Panc1 (cell line): ENCODE data around the gene TULP4. TPM values are rescaled to one million over a fixed set of nuclear protein-coding genes. Genes with fewer than 3 reads are reported as not detected.

Experiments
- ATAC-seq: fragments of 200-7000 bp; cut with Tn5 transposase; 2 replicates; pipeline ENCODE4 v1.9.1; 2020; ENCODE audit warnings: mild to moderate bottlenecking, moderate library complexity
- BruUV-seq: library from RNA; stranded (reverse); fragments of 400-500 nt; replicated peaks from 2 replicates; lab custom pipeline; 2021; lab: Mats Ljungman, UMichigan
- CTCF ChIA-PET: fragments of 300-600 bp; sonication (Branson Sonifier 250); formaldehyde crosslinking; loops from one replicate; lab custom pipeline; 2022; ENCODE audit warnings: antibody characterized with exemption; lab: Charles Lee
- POLR2A ChIA-PET: fragments of 300-600 bp; sonication (Branson Sonifier 250); formaldehyde crosslinking; loops from one replicate; lab custom pipeline; 2022; ENCODE audit warnings: antibody characterized with exemption; lab: Charles Lee
- DNase-seq: peaks from one replicate; pipeline ENCODE4 v3.0.0-alpha.2; 2010; ENCODE audit warnings: low read depth, low spot score
- H3K27ac ChIP-seq: 2 replicates; pipeline ENCODE4 v1.5.1; 2011; ENCODE audit warnings: mild to moderate bottlenecking, low read length, inconsistent platforms
- H3K27me3 ChIP-seq: fragments of 200-500 bp; sonication (Bioruptor generic); 2 replicates; pipeline ENCODE4 v1.6.0; 2014; ENCODE audit warnings: low read length, inconsistent platforms; ENCODE audit not compliant: control insufficient read depth, insufficient read depth
- H3K36me3 ChIP-seq: fragments of 200-500 bp; sonication (Bioruptor generic); 2 replicates; pipeline ENCODE4 v1.5.1; 2014; ENCODE audit warnings: inconsistent platforms, mild to moderate bottlenecking, low read length, moderate library complexity; ENCODE audit not compliant: control insufficient read depth, insufficient read depth
- H3K4me1 ChIP-seq: 2 replicates; pipeline ENCODE4 v1.5.1; 2011; ENCODE audit warnings: inconsistent platforms, mild to moderate bottlenecking, low read length, moderate library complexity; ENCODE audit not compliant: control insufficient read depth, insufficient read depth
- H3K4me3 ChIP-seq, 2 experiments: 2 replicates each; pipeline ENCODE4 v1.5.1; 2011 to 2012; ENCODE audit warnings: low read depth in 2 of 2, low read length in 2 of 2, mild to moderate bottlenecking in 2 of 2, inconsistent platforms in 1 of 2, moderate library complexity in 1 of 2
- H3K9me3 ChIP-seq: fragments of 200-500 bp; sonication (Bioruptor generic); 2 replicates; pipeline ENCODE4 v1.5.1; 2014; ENCODE audit warnings: low read depth, mild to moderate bottlenecking, inconsistent platforms, low read length, moderate library complexity; ENCODE audit not compliant: control insufficient read depth, insufficient read depth
- POLR2AphosphoS5 ChIP-seq: IDR thresholded peaks from 2 replicates; pipeline ENCODE4 v1.6.1; 2012; ENCODE audit warnings: mild to moderate bottlenecking, low read depth, low read length, moderate library complexity
- SIN3A ChIP-seq: IDR thresholded peaks from 2 replicates; pipeline ENCODE4 v1.6.1; 2012; ENCODE audit warnings: low read depth, mild to moderate bottlenecking, low read length, moderate library complexity, borderline replicate concordance; ENCODE audit not compliant: insufficient read depth
- TCF7L2 ChIP-seq: IDR thresholded peaks from 2 replicates; pipeline ENCODE4 v1.6.1; 2011; ENCODE audit warnings: mild to moderate bottlenecking, low read depth, low read length, inconsistent platforms
- in situ Hi-C: cut with HindIII; loops from 2 replicates; pipeline ENCODE4 v1.10.0; 2016; ENCODE audit warnings: low sequenced_read_pairs, low pct_unique_long_range_greater_than_20kb
- intact Hi-C: fragments of 100-400 bp; cut with micrococcal nuclease; formaldehyde crosslinking; loops from one replicate; pipeline ENCODE4 v1.10.0; 2022; ENCODE audit not compliant: unreplicated experiment
- total RNA-seq: library from RNA; stranded (reverse); gene quantifications from one replicate; pipeline ENCODE4 v1.2.1, GENCODE V29; 2021; ENCODE audit not compliant: unreplicated experiment
- TF ChIP-seq, protein P1 (sequence below), 2 experiments: IDR thresholded peaks; 2 replicates each; pipeline ENCODE4 v1.6.1; 2011 to 2012; ENCODE audit warnings: low read depth in 2 of 2, control low read depth in 1 of 2, low read length in 1 of 2, mild to moderate bottlenecking in 1 of 2, moderate library complexity in 1 of 2; ENCODE audit not compliant: insufficient read depth in 1 of 2
- TF ChIP-seq, protein P2 (sequence below): fragments of 450-650 bp; IDR thresholded peaks from 2 replicates; pipeline ENCODE4 v1.5.1; 2017; ENCODE audit warnings: mild to moderate bottlenecking

Gene TULP4
- total RNA-seq, 1 experiment from 2014 or later, result 105 TPM

- Histone ChIP-seq H3K36me3 (no peaks in the 10 kb centered on the region), H3K27me3 (no peaks in the 10 kb centered on the region), H3K4me1 (no peaks in the 10 kb centered on the region), H3K4me3 (no peak overlapping the region), H3K27ac (no peak overlapping the region), H3K9me3 (no peaks in the 10 kb centered on the region; the same call in 1 of the 2 replicates)
- intact Hi-C loops (no loop called here), in situ Hi-C loops (no loop called here)
- no TSS peak for BruUV-seq
- ChIA-PET POLR2A (no interaction called here), CTCF (no interaction called here)
- no peak for ATAC-seq
- no peak for DNase-seq
- TF ChIP-seq, protein P1, sequence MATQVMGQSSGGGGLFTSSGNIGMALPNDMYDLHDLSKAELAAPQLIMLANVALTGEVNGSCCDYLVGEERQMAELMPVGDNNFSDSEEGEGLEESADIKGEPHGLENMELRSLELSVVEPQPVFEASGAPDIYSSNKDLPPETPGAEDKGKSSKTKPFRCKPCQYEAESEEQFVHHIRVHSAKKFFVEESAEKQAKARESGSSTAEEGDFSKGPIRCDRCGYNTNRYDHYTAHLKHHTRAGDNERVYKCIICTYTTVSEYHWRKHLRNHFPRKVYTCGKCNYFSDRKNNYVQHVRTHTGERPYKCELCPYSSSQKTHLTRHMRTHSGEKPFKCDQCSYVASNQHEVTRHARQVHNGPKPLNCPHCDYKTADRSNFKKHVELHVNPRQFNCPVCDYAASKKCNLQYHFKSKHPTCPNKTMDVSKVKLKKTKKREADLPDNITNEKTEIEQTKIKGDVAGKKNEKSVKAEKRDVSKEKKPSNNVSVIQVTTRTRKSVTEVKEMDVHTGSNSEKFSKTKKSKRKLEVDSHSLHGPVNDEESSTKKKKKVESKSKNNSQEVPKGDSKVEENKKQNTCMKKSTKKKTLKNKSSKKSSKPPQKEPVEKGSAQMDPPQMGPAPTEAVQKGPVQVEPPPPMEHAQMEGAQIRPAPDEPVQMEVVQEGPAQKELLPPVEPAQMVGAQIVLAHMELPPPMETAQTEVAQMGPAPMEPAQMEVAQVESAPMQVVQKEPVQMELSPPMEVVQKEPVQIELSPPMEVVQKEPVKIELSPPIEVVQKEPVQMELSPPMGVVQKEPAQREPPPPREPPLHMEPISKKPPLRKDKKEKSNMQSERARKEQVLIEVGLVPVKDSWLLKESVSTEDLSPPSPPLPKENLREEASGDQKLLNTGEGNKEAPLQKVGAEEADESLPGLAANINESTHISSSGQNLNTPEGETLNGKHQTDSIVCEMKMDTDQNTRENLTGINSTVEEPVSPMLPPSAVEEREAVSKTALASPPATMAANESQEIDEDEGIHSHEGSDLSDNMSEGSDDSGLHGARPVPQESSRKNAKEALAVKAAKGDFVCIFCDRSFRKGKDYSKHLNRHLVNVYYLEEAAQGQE (IDR thresholded peaks at IDR 0.05; ENCODE audit: insufficient read depth in 1 of 2, low read depth in 2 of 2, low read length in 1 of 2), result no peak
- TF ChIP-seq SIN3A (no peak), POLR2AphosphoS5 (no peak), TCF7L2 (no peak)
- TF ChIP-seq, protein P2, sequence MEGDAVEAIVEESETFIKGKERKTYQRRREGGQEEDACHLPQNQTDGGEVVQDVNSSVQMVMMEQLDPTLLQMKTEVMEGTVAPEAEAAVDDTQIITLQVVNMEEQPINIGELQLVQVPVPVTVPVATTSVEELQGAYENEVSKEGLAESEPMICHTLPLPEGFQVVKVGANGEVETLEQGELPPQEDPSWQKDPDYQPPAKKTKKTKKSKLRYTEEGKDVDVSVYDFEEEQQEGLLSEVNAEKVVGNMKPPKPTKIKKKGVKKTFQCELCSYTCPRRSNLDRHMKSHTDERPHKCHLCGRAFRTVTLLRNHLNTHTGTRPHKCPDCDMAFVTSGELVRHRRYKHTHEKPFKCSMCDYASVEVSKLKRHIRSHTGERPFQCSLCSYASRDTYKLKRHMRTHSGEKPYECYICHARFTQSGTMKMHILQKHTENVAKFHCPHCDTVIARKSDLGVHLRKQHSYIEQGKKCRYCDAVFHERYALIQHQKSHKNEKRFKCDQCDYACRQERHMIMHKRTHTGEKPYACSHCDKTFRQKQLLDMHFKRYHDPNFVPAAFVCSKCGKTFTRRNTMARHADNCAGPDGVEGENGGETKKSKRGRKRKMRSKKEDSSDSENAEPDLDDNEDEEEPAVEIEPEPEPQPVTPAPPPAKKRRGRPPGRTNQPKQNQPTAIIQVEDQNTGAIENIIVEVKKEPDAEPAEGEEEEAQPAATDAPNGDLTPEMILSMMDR, result no peak
These were observed 85.3 kb downstream of the TULP4 start for GRCh38 chr6:158397578-158397977.

GRCh38 chr6:158398252-158399024 is 86.2 kb downstream of the TULP4 start:
- in situ Hi-C loops, result no loop called here
- no peaks in the 10 kb centered on the region for H3K27me3 ChIP-seq
- no peak overlapping the region for H3K4me3 ChIP-seq
- DNase-seq (no peak), ATAC-seq (no peak; the same call in 1 of the 2 replicates)
- no peak overlapping the region for H3K27ac ChIP-seq
- intact Hi-C loops, result no loop called here
- BruUV-seq, result no TSS peak
- TF ChIP-seq SIN3A, result no peak
- H3K9me3 ChIP-seq, result no peaks in the 10 kb centered on the region; the same call in 1 of the 2 replicates
- no peaks in the 10 kb centered on the region for H3K36me3 ChIP-seq
- H3K4me1 ChIP-seq, result no peaks in the 10 kb centered on the region
- CTCF ChIA-PET, result no interaction called here
- POLR2A ChIA-PET, result no interaction called here

DNA sequence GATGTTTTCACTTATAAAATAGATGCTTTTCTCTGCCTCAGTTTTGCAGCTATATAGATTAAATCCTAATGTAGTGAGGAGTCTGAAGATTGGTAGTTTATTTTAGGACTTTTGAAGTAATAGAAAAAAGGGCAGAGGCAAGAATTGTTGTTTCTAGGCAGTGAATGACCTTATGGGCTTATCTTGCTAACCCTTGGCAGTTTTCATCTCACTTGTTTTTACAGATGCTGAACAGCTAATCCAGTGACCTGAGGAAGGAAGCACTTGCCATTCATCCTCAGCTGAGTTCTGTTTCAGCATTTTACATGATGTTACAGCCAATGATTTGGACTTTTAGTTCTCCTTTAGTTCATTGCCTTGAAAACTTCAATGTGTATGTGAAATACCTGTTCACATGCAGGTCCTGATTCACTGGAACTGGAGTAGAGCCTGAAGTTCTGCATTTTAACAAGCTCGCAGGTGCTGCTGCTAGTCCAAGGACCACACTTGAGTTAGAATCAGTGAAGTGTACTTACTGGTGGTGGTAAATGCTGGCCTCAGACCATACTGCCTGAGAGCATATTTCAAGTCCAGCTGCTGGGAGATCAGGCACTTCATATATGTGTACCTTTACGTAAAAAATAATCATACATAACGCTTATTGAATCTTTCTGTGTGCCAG is 86.9 kb downstream of the TULP4 start:
- ATAC-seq, result no peak
- Histone ChIP-seq H3K27me3 (no peaks in the 10 kb centered on the region), H3K36me3 (no peaks in the 10 kb centered on the region), H3K4me3 (no peak overlapping the region), H3K9me3 (no peaks in the 10 kb centered on the region; the same call in 1 of the 2 replicates), H3K4me1 (no peaks in the 10 kb centered on the region), H3K27ac (no peak overlapping the region)
- ChIA-PET CTCF (no interaction called here), POLR2A (no interaction called here)
- intact Hi-C loops, result no loop called here
- in situ Hi-C loops, result no loop called here
- no TSS peak for BruUV-seq
- TF ChIP-seq SIN3A, result no peak
- TF ChIP-seq POLR2AphosphoS5, result no peak
- no peak for DNase-seq
